Caco-2 (cell line): ENCODE measurements around the gene SDSL. TPM values are rescaled to one million over a fixed set of nuclear protein-coding genes. Genes with fewer than 3 reads are reported as not detected.

Experiments used
- BruUV-seq: library from RNA; stranded (reverse); fragments of 400-500 nt; replicated peaks from 2 replicates; lab custom pipeline; 2021; lab: Mats Ljungman, UMichigan
- CTCF ChIA-PET: fragments of 300-600 bp; sonication (Branson Sonifier 250); formaldehyde crosslinking; loops from one replicate; lab custom pipeline; 2022; ENCODE audit warnings: antibody characterized with exemption; lab: Charles Lee
- POLR2A ChIA-PET: fragments of 300-600 bp; sonication (Branson Sonifier 250); formaldehyde crosslinking; loops from one replicate; lab custom pipeline; 2022; ENCODE audit warnings: antibody characterized with exemption; lab: Charles Lee
- DNase-seq, 2 experiments: peaks; one replicate each; pipeline versions ENCODE4 v3.0.0 to v3.0.0-alpha.2; 2020 to 2022
- H3K27me3 ChIP-seq: replicated peaks from 2 replicates; pipeline ENCODE4 v1.6.0; 2011; ENCODE audit warnings: low read length; ENCODE audit not compliant: control insufficient read depth, insufficient read depth
- H3K36me3 ChIP-seq: 2 replicates; pipeline ENCODE4 v1.5.1; 2011; ENCODE audit warnings: low read length; ENCODE audit not compliant: control insufficient read depth, insufficient read depth
- H3K4me1 ChIP-seq: fragments of 250-450 bp; sonication (Bioruptor Pico); 2 replicates; pipeline ENCODE4 v1.5.1; 2020; ENCODE audit warnings: mild to moderate bottlenecking
- H3K4me3 ChIP-seq: 2 replicates; pipeline ENCODE4 v1.5.1; 2011; ENCODE audit warnings: low read depth, mild to moderate bottlenecking, control low read depth, low read length
- H3K9me3 ChIP-seq: fragments of 250-450 bp; sonication (Bioruptor Pico); 2 replicates; pipeline ENCODE4 v1.5.1; 2020; ENCODE audit warnings: mild to moderate bottlenecking, moderate library complexity
- H3K27ac Mint-ChIP-seq: one replicate; pipeline ENCODE4 v1.8.0; 2022; ENCODE audit warnings: mixed read lengths; ENCODE audit not compliant: unreplicated experiment
- H3K27me3 Mint-ChIP-seq: one replicate; pipeline ENCODE4 v1.8.0; 2022; ENCODE audit warnings: mixed read lengths; ENCODE audit not compliant: insufficient read depth, unreplicated experiment
- H3K36me3 Mint-ChIP-seq: one replicate; pipeline ENCODE4 v1.8.0; 2022; ENCODE audit warnings: mild to moderate bottlenecking, mixed read lengths; ENCODE audit not compliant: insufficient read depth, unreplicated experiment
- H3K4me1 Mint-ChIP-seq: one replicate; pipeline ENCODE4 v1.8.0; 2022; ENCODE audit warnings: low read depth, mixed read lengths; ENCODE audit not compliant: unreplicated experiment
- H3K4me3 Mint-ChIP-seq: one replicate; pipeline ENCODE4 v1.8.0; 2022; ENCODE audit warnings: mild to moderate bottlenecking, moderate library complexity, mixed read lengths; ENCODE audit not compliant: unreplicated experiment
- H3K9me3 Mint-ChIP-seq: one replicate; pipeline ENCODE4 v1.8.0; 2022; ENCODE audit warnings: mixed read lengths; ENCODE audit not compliant: unreplicated experiment
- CTCF ChIP-seq, 2 experiments: fragments of 200-600 bp in 1 of 2; IDR thresholded peaks; 1 replicate in 1 of 2; 2 replicates in 1 of 2; pipeline versions ENCODE4 v1.5.1 to v1.8.0; 2011 to 2022; ENCODE audit warnings: antibody characterized with exemption in 1 of 2, control low read depth in 1 of 2, inconsistent platforms in 1 of 2, low read depth in 1 of 2, low read length in 1 of 2, mild to moderate bottlenecking in 1 of 2, moderate library complexity in 1 of 2; ENCODE audit not compliant: insufficient read depth in 1 of 2, severe bottlenecking in 1 of 2, unreplicated experiment in 1 of 2
- intact Hi-C: fragments of 100-400 bp; cut with micrococcal nuclease; formaldehyde crosslinking; loops from one replicate; pipeline ENCODE4 v1.10.0; 2022; ENCODE audit not compliant: unreplicated experiment
- total RNA-seq: library from RNA; stranded (reverse); gene quantifications from 2 replicates; pipeline ENCODE4 v1.2.3, GENCODE V29; 2022

SDSL gene
- total RNA-seq, 1 experiment from 2014 or later, result 4.5 TPM

GRCh38 chr12:113382206-113382605, 40.0 kb upstream of the SDSL start:
- H3K4me1 Mint-ChIP-seq, result no peaks in the 10 kb centered on the region
- H3K27me3 ChIP-seq, result no peaks in the 10 kb centered on the region
- H3K9me3 ChIP-seq, result no peaks in the 10 kb centered on the region
- no peak overlapping the region for H3K27ac Mint-ChIP-seq
- no peak overlapping the region for H3K4me3 ChIP-seq
- ChIA-PET POLR2A (no interaction called here), CTCF (no interaction called here)
- H3K36me3 ChIP-seq, result no peaks in the 10 kb centered on the region; the same call in 1 of the 2 replicates
- H3K4me1 ChIP-seq, result no peaks in the 10 kb centered on the region
- no peaks in the 10 kb centered on the region for H3K9me3 Mint-ChIP-seq
- no peak for DNase-seq
- no peaks in the 10 kb centered on the region for H3K27me3 Mint-ChIP-seq
- peaks cover 6% of the 10 kb centered on the region for H3K36me3 Mint-ChIP-seq
- BruUV-seq, result no TSS peak
- no peak for TF ChIP-seq CTCF (IDR thresholded peaks at IDR 0.05; ENCODE audit: insufficient read depth in 1 of 2, low read depth in 1 of 2, low read length in 1 of 2, severe bottlenecking in 1 of 2, unreplicated experiment in 1 of 2)
- intact Hi-C loops, result no loop called here
- H3K4me3 Mint-ChIP-seq, result no peak overlapping the region

GRCh38 chr12:113384778-113385177, 37.4 kb upstream of the SDSL start:
- no peak for TF ChIP-seq CTCF (IDR thresholded peaks at IDR 0.05; ENCODE audit: insufficient read depth in 1 of 2, low read depth in 1 of 2, low read length in 1 of 2, severe bottlenecking in 1 of 2, unreplicated experiment in 1 of 2)
- Mint-ChIP-seq H3K4me1 (no peaks in the 10 kb centered on the region), H3K36me3 (peaks cover 14% of the 10 kb centered on the region), H3K27me3 (no peaks in the 10 kb centered on the region), H3K4me3 (no peak overlapping the region), H3K27ac (no peak overlapping the region), H3K9me3 (no peaks in the 10 kb centered on the region)
- no peak overlapping the region for H3K4me3 ChIP-seq
- ChIA-PET POLR2A (no interaction called here), CTCF (no interaction called here)
- no peaks in the 10 kb centered on the region for H3K9me3 ChIP-seq
- no TSS peak for BruUV-seq
- no peaks in the 10 kb centered on the region for H3K4me1 ChIP-seq
- intact Hi-C loops, result no loop called here
- H3K36me3 ChIP-seq, result no peaks in the 10 kb centered on the region; the same call in 1 of the 2 replicates
- no peaks in the 10 kb centered on the region for H3K27me3 ChIP-seq
- no peak for DNase-seq

GRCh38 chr12:113385282-113385882, 36.8 kb upstream of the SDSL start:
- POLR2A ChIA-PET, result no interaction called here
- Histone ChIP-seq H3K4me3 (no peak overlapping the region), H3K9me3 (no peaks in the 10 kb centered on the region), H3K27me3 (no peaks in the 10 kb centered on the region), H3K36me3 (no peaks in the 10 kb centered on the region; the same call in 1 of the 2 replicates), H3K4me1 (no peaks in the 10 kb centered on the region)
- no peak for DNase-seq
- H3K4me1 Mint-ChIP-seq, result no peaks in the 10 kb centered on the region
- peaks cover 14% of the 10 kb centered on the region for H3K36me3 Mint-ChIP-seq
- CTCF ChIA-PET, result interaction anchor here (0.7 kb wide), 1 partner anchor 77 kb away, joined by 3 read pairs; no protein-coding TSS in a partner anchor
- intact Hi-C loops, result no loop called here
- H3K27ac Mint-ChIP-seq, result no peak overlapping the region
- H3K4me3 Mint-ChIP-seq, result no peak overlapping the region
- H3K27me3 Mint-ChIP-seq, result no peaks in the 10 kb centered on the region
- H3K9me3 Mint-ChIP-seq, result no peaks in the 10 kb centered on the region
- no TSS peak for BruUV-seq
- TF ChIP-seq CTCF (IDR thresholded peaks at IDR 0.05; ENCODE audit: insufficient read depth in 1 of 2, low read depth in 1 of 2, low read length in 1 of 2, severe bottlenecking in 1 of 2, unreplicated experiment in 1 of 2), result no peak
